HepG2 (cell line): ENCODE data around the gene PNKD. TPM values are rescaled to one million over a fixed set of nuclear protein-coding genes. Genes with fewer than 3 reads are reported as not detected.

Experiments
- ELF1 ChIP-seq: sonication (generic); formaldehyde crosslinking; IDR thresholded peaks from 2 replicates; pipeline ENCODE4 v1.4.0; 2020; ENCODE audit warnings: missing genetic modification reagents
- EP300 ChIP-seq, 3 experiments: sonication (generic) in 1 of 3; formaldehyde crosslinking in 1 of 3; IDR thresholded peaks; 2 replicates each; pipeline versions ENCODE4 v1.5.1 to v1.6.1; 2011 to 2020; ENCODE audit warnings: low read depth in 2 of 3, low read length in 2 of 3, borderline replicate concordance in 1 of 3, improper control_type of control experiment in 1 of 3, mild to moderate bottlenecking in 1 of 3, missing genetic modification reagents in 1 of 3, moderate library complexity in 1 of 3
- IKZF1 ChIP-seq: fragments of 450-650 bp; IDR thresholded peaks from 2 replicates; pipeline ENCODE4 v1.7.1; 2016
- KAT2B ChIP-seq: fragments of 150-350 bp; IDR thresholded peaks from 2 replicates; pipeline ENCODE4 v1.6.1; 2014; ENCODE audit warnings: low read depth, low read length, borderline replicate concordance
- NR2C2 ChIP-seq: sonication (generic); formaldehyde crosslinking; IDR thresholded peaks from 2 replicates; pipeline ENCODE4 v1.4.0; 2020; ENCODE audit warnings: missing genetic modification reagents, mild to moderate bottlenecking, moderate library complexity, borderline replicate concordance
- PHF20 ChIP-seq: sonication (generic); formaldehyde crosslinking; IDR thresholded peaks from 2 replicates; pipeline ENCODE4 v1.5.0; 2020; ENCODE audit warnings: mild to moderate bottlenecking, missing genetic modification reagents
- ZNF317 ChIP-seq: sonication (generic); formaldehyde crosslinking; IDR thresholded peaks from 2 replicates; pipeline ENCODE4 v1.5.0; 2020; ENCODE audit warnings: mild to moderate bottlenecking, missing genetic modification reagents
- polyA plus RNA-seq, 8 experiments: library from polyadenylated mRNA; depleted of rRNA in 3 of 8; stranded (reverse) in 7 of 8; unstranded in 1 of 8; fragments of >200 nt; fragmentation: Illumina TruSeq in 4 of 8; extraction: Trizol in 4 of 8; gene quantifications; 2 replicates each; pipeline versions ENCODE4 v1.2.1 to v1.2.3, GENCODE V29; 2011 to 2016; ENCODE audit warnings: low read depth in 4 of 8, missing spikeins in 1 of 8, mixed read lengths in 1 of 8; ENCODE audit not compliant: insufficient read depth in 1 of 8
- total RNA-seq, 5 experiments: library from RNA; depleted of rRNA; stranded (reverse); fragments of >200 nt; fragmentation: Illumina TruSeq; extraction: Trizol; gene quantifications; 2 replicates each; pipeline ENCODE4 v1.2.3, GENCODE V29; 2016; ENCODE audit warnings: low read depth in 1 of 5
- TF ChIP-seq, protein P1 (sequence below), 2 experiments: sonication (generic) in 1 of 2; formaldehyde crosslinking in 1 of 2; IDR thresholded peaks; 2 replicates each; pipeline versions ENCODE4 v1.4.0 to v1.6.1; 2016 to 2020; ENCODE audit warnings: borderline replicate concordance in 1 of 2, low read depth in 1 of 2, mild to moderate bottlenecking in 1 of 2, missing genetic modification reagents in 1 of 2
- TF ChIP-seq, protein P2 (sequence below): sonication (generic); formaldehyde crosslinking; IDR thresholded peaks from 2 replicates; pipeline ENCODE4 v1.4.0; 2020; ENCODE audit warnings: missing genetic modification reagents
- TF ChIP-seq, protein P3 (sequence below): sonication (generic); formaldehyde crosslinking; conservative IDR thresholded peaks from 2 replicates; pipeline ENCODE4 v1.8.0; 2022; ENCODE audit warnings: low read depth, missing genetic modification reagents
- TF ChIP-seq, protein P4 (sequence below): sonication (generic); formaldehyde crosslinking; IDR thresholded peaks from 2 replicates; pipeline ENCODE4 v1.8.1; 2022; ENCODE audit warnings: mild to moderate bottlenecking, missing genetic modification reagents
- TF ChIP-seq, protein P5 (sequence below): sonication (generic); formaldehyde crosslinking; IDR thresholded peaks from 2 replicates; pipeline ENCODE4 v1.5.1; 2020; ENCODE audit warnings: mild to moderate bottlenecking, missing genetic modification reagents
- TF ChIP-seq, protein P6 (sequence below): sonication (generic); formaldehyde crosslinking; IDR thresholded peaks from 2 replicates; pipeline ENCODE4 v1.5.1; 2020; ENCODE audit warnings: missing genetic modification reagents, mild to moderate bottlenecking, borderline replicate concordance

PNKD gene
- total and polyA plus RNA-seq, 2 of the 13 experiments (the other 11 are each of a cell fraction or from before 2014, with no cell fraction given), result 55.9 to 80.4 TPM

DNA sequence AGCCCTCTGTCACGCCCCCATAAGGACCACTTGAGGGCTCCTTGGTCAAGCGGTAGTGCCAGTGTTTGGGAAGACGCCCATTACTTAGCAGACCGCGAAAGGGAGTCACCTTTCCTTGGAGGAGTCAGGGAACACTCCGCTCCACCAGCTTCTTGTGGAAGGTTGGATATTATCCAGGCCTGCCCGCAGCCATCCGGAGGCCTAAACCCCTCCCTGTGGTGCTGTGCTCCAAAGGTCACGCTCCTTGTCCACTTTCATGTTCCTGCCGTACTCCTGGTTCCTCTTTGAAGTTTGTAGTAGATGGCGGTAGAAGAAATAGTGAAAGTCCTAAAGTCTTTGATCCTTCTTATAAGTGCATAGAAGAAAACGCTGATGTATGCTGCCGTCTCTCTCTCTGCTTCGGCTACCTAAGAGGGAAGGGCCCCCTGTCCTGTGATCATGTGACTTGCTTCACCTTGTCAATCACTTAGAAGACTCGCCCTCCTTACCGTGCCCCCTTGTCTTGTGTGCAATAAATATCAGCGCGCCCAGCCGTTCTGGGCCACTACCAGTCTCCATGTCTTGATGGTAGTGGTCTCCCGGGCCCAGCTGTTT, 84.6 kb downstream of the PNKD start (continued):
- TF ChIP-seq, protein P1, sequence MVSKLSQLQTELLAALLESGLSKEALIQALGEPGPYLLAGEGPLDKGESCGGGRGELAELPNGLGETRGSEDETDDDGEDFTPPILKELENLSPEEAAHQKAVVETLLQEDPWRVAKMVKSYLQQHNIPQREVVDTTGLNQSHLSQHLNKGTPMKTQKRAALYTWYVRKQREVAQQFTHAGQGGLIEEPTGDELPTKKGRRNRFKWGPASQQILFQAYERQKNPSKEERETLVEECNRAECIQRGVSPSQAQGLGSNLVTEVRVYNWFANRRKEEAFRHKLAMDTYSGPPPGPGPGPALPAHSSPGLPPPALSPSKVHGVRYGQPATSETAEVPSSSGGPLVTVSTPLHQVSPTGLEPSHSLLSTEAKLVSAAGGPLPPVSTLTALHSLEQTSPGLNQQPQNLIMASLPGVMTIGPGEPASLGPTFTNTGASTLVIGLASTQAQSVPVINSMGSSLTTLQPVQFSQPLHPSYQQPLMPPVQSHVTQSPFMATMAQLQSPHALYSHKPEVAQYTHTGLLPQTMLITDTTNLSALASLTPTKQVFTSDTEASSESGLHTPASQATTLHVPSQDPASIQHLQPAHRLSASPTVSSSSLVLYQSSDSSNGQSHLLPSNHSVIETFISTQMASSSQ (IDR thresholded peaks at IDR 0.05; ENCODE audit: low read depth), result no peak
- TF ChIP-seq, protein P1 (CRISPR knock-in tag; IDR thresholded peaks at IDR 0.05; ENCODE audit: borderline replicate concordance), result no peak
- TF ChIP-seq, protein P2, sequence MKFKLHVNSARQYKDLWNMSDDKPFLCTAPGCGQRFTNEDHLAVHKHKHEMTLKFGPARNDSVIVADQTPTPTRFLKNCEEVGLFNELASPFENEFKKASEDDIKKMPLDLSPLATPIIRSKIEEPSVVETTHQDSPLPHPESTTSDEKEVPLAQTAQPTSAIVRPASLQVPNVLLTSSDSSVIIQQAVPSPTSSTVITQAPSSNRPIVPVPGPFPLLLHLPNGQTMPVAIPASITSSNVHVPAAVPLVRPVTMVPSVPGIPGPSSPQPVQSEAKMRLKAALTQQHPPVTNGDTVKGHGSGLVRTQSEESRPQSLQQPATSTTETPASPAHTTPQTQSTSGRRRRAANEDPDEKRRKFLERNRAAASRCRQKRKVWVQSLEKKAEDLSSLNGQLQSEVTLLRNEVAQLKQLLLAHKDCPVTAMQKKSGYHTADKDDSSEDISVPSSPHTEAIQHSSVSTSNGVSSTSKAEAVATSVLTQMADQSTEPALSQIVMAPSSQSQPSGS (CRISPR knock-in tag), result peak; percentile 30; the same call in 1 of the 2 replicates
- TF ChIP-seq ELF1 (CRISPR knock-in tag) (no peak), EP300 (IDR thresholded peaks at IDR 0.05; ENCODE audit: low read depth in 2 of 2, low read length in 2 of 2) (peak in 1 of 2 experiments; percentile 70; a peak in 2 of 4 replicates), EP300 (CRISPR knock-in tag; IDR thresholded peaks at IDR 0.05; ENCODE audit: borderline replicate concordance) (peak; percentile 28; the same call in 1 of the 2 replicates), KAT2B (no peak), PHF20 (peak; percentile 61; the same call in 1 of the 2 replicates), NR2C2 (CRISPR knock-in tag) (peak; percentile 27; the same call in 1 of the 2 replicates), ZNF317 (CRISPR knock-in tag) (peak; percentile 76; the same call in 1 of the 2 replicates), IKZF1 (no peak)
- TF ChIP-seq, protein P3, sequence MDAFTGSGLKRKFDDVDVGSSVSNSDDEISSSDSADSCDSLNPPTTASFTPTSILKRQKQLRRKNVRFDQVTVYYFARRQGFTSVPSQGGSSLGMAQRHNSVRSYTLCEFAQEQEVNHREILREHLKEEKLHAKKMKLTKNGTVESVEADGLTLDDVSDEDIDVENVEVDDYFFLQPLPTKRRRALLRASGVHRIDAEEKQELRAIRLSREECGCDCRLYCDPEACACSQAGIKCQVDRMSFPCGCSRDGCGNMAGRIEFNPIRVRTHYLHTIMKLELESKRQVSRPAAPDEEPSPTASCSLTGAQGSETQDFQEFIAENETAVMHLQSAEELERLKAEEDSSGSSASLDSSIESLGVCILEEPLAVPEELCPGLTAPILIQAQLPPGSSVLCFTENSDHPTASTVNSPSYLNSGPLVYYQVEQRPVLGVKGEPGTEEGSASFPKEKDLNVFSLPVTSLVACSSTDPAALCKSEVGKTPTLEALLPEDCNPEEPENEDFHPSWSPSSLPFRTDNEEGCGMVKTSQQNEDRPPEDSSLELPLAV (CRISPR knock-in tag), result no peak
- TF ChIP-seq, protein P4, sequence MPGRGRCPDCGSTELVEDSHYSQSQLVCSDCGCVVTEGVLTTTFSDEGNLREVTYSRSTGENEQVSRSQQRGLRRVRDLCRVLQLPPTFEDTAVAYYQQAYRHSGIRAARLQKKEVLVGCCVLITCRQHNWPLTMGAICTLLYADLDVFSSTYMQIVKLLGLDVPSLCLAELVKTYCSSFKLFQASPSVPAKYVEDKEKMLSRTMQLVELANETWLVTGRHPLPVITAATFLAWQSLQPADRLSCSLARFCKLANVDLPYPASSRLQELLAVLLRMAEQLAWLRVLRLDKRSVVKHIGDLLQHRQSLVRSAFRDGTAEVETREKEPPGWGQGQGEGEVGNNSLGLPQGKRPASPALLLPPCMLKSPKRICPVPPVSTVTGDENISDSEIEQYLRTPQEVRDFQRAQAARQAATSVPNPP (CRISPR knock-in tag), result no peak
- TF ChIP-seq, protein P5, sequence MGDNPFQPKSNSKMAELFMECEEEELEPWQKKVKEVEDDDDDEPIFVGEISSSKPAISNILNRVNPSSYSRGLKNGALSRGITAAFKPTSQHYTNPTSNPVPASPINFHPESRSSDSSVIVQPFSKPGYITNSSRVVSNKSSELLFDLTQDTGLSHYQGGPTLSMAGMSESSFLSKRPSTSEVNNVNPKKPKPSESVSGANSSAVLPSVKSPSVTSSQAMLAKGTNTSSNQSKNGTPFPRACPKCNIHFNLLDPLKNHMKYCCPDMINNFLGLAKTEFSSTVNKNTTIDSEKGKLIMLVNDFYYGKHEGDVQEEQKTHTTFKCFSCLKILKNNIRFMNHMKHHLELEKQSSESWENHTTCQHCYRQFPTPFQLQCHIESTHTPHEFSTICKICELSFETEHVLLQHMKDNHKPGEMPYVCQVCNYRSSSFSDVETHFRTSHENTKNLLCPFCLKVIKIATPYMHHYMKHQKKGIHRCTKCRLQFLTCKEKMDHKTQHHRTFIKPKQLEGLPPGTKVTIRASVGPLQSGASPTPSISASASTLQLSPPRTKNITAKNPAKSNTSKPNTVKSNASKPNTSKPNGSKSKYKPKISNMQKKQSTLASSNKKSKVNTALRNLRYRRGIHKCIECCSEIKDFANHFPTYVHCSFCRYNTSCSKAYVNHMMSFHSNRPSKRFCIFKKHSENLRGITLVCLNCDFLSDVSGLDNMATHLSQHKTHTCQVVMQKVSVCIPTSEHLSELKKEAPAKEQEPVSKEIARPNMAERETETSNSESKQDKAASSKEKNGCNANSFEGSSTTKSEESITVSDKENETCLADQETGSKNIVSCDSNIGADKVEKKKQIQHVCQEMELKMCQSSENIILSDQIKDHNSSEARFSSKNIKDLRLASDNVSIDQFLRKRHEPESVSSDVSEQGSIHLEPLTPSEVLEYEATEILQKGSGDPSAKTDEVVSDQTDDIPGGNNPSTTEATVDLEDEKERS (CRISPR knock-in tag), result no peak
- TF ChIP-seq, protein P6, sequence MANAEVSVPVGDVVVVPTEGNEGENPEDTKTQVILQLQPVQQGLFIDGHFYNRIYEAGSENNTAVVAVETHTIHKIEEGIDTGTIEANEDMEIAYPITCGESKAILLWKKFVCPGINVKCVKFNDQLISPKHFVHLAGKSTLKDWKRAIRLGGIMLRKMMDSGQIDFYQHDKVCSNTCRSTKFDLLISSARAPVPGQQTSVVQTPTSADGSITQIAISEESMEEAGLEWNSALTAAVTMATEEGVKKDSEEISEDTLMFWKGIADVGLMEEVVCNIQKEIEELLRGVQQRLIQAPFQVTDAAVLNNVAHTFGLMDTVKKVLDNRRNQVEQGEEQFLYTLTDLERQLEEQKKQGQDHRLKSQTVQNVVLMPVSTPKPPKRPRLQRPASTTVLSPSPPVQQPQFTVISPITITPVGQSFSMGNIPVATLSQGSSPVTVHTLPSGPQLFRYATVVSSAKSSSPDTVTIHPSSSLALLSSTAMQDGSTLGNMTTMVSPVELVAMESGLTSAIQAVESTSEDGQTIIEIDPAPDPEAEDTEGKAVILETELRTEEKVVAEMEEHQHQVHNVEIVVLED, result 0 out of 2 replicates have a peak, but pooled peaks have one; percentile 25
